Measurements from ENCODE around the gene VSIR.

Gene VSIR

GRCh38 chr10:71773221-71773971, at the start of gene VSIR:
Gene VSIR (minus strand): TSS chr10:71773520. CDS start chr10:71773439, 81 bp downstream.
- peak; percentile 91 for DNase-seq (ENCODE audit: low read depth, low spot score)

- DNase-seq (ENCODE audit: low read depth, low spot score): no peak
Observed at GRCh38 chr10:71821909-71822763, 48.8 kb upstream of the VSIR start.

GRCh38 chr10:71820966-71821365, 47.6 kb upstream of the VSIR start:
- DNase-seq (ENCODE audit: low read depth, low spot score): no peak

- DNase-seq (ENCODE audit: low read depth, low spot score): no peak
Observed at GRCh38 chr10:71819985-71820384, 46.7 kb upstream of the VSIR start.

- DNase-seq (ENCODE audit: low read depth, low spot score): no peak
Observed at GRCh38 chr10:71819441-71819861, 46.1 kb upstream of the VSIR start.

- DNase-seq (ENCODE audit: low read depth, low spot score): no peak
Observed at GRCh38 chr10:71818674-71819260, 45.4 kb upstream of the VSIR start.

- no peak for DNase-seq (ENCODE audit: low read depth, low spot score)
Observed at GRCh38 chr10:71817831-71818655, 44.7 kb upstream of the VSIR start.

GRCh38 chr10:71816936-71817618, 43.8 kb upstream of the VSIR start:
- no peak for DNase-seq (ENCODE audit: low read depth, low spot score)

- no peak for DNase-seq (ENCODE audit: low read depth, low spot score)
Observed at GRCh38 chr10:71816421-71816851, 43.1 kb upstream of the VSIR start.

- no peak for DNase-seq (ENCODE audit: low read depth, low spot score)
Observed at GRCh38 chr10:71815515-71816130, 42.3 kb upstream of the VSIR start.

GRCh38 chr10:71814922-71815411, 41.6 kb upstream of the VSIR start:
- no peak for DNase-seq (ENCODE audit: low read depth, low spot score)

- no peak for DNase-seq (ENCODE audit: low read depth, low spot score)
Observed at GRCh38 chr10:71812913-71813590, 39.7 kb upstream of the VSIR start.

- peak; percentile 64 for DNase-seq (ENCODE audit: low read depth, low spot score)
Observed at GRCh38 chr10:71812016-71812912, 38.9 kb upstream of the VSIR start.

GRCh38 chr10:71811351-71811750, 38.0 kb upstream of the VSIR start:
- no peak for DNase-seq (ENCODE audit: low read depth, low spot score)

- DNase-seq (ENCODE audit: low read depth, low spot score): no peak
Observed at GRCh38 chr10:71810048-71810750, 36.9 kb upstream of the VSIR start.

GRCh38 chr10:71809628-71810027, 36.3 kb upstream of the VSIR start:
- DNase-seq (ENCODE audit: low read depth, low spot score): no peak

GRCh38 chr10:71807557-71808510, 34.5 kb upstream of the VSIR start:
- no peak for DNase-seq (ENCODE audit: low read depth, low spot score)
